HG03469 (cell line): ENCODE results near the gene RBM20.
"Not testable (repeated sequence)": the region's sequence is repeated elsewhere in the genome, so short reads cannot be mapped to it uniquely, and the experiment has no call there.

ENCODE experiments used
- ATAC-seq: cut with Tn5 transposase; IDR thresholded peaks from one replicate; pipeline ENCODE4 v1.9.1; 2021; ENCODE audit warnings: mild to moderate bottlenecking, moderate library complexity, moderate number of reproducible peaks; ENCODE audit not compliant: unreplicated experiment

The RBM20 gene

GRCh38 chr10:110700947-110701616, 56.9 kb downstream of the RBM20 start:
- ATAC-seq = no peak

GRCh38 chr10:110701617-110701971, 57.5 kb downstream of the RBM20 start:
- ATAC-seq = no peak

- no peak for ATAC-seq
Measured at GRCh38 chr10:110704070-110704469, 59.9 kb downstream of the RBM20 start.

DNA sequence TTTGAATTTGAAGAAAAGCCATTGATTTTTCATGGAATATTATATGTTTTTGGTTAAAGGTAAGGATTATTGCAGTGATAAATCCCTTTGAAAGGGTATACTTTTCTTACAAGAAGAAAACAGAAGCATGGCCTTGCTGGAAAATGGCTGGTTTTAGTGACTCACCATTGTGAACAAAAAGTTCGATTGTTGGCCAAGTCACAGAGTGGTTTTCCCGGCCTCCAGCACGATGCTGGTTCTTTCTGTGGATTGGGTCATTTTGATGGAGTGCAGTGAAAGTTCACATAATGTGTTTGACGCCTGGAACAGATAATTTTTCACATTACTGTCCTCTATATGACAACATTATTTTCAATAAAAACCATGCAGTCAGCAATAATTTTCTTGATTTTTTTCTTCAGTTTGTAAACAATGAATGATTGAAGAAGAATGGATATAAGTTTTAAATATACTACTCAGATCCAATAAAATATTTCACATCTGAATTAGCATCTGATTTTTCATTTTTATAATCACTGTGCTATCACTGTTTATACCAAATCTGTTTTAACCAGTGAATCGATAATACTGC, 60.9 kb downstream of the RBM20 start:
- no peak for ATAC-seq

GRCh38 chr10:110705596-110705995, 61.5 kb downstream of the RBM20 start:
- ATAC-seq = not testable (repeated sequence)

- no peak for ATAC-seq
Measured at GRCh38 chr10:110706690-110707098, 62.6 kb downstream of the RBM20 start.

DNA sequence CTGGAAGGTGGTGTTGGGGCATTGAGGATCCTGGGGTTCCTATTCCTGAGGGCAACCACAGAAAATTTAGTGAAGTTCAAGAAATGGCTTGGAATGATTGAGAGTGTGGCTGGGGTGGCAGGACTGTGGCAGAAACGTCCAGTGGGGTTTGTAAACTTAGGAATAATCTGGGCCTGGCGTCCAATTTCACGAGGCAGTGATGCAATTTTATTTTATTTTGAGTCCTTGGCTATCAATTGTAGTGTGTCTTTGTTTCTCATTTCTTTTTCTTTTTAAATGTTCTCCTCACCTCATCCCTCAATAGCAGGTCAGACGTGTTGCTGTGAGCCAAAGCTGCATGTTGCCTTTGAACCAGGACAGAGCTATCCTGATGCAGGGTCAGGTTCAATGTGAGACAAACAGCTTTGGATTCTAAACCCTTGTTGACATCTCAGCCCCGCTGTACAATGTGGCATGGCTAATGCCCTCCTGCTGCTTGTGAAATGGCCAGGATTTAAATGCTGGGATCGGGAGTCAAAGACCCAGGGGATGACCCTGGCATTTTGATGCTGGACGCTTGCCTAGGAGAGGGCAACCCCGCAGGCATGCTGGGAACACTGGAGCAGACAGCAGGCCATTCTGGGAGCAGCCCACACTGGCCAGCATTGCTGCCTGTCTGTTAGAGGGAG, 64.8 kb downstream of the RBM20 start:
- ATAC-seq = no peak

GRCh38 chr10:110709444-110709828, 65.3 kb downstream of the RBM20 start:
- ATAC-seq = no peak

GRCh38 chr10:110709964-110710587, 65.9 kb downstream of the RBM20 start:
- ATAC-seq = no peak

DNA sequence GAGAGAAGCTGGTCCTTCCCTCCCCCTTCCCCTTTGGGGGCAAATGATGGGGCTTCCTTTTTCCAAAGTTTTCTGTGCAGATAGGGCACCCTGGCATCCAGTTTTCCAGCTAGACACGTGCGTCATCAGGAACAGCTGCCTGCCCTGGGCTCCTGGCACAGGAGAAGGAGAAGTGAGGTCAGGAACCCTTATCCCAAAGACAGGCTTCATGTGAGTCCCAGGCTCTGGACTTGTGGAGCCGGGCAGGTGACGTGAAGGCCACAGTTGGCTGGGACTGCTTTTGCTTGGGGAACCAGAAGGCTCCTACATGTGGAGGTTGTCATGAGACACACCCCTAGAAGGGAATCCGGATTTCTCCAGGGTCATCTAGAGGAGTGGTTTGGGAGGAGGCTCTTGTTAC, 66.5 kb downstream of the RBM20 start:
- no peak for ATAC-seq

DNA sequence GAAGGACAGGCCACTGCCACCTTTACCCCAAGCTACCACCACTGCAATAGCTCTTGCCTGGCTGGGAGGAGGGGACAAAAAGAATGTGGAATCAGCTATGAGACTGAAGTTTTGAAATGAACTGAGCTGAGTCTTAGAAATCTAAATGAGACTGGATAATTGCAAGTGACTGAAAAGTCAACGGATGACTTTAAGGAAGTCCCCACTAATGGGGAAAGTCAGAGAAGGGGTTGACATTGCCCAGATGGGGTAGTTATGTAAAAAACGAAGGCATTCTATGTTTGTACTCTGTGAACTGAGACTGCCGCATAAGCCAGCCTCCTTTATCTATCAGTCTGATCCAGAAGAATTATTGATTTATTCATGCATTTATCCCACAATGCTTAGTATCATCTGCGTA, 67.2 kb downstream of the RBM20 start:
- ATAC-seq = no peak

DNA sequence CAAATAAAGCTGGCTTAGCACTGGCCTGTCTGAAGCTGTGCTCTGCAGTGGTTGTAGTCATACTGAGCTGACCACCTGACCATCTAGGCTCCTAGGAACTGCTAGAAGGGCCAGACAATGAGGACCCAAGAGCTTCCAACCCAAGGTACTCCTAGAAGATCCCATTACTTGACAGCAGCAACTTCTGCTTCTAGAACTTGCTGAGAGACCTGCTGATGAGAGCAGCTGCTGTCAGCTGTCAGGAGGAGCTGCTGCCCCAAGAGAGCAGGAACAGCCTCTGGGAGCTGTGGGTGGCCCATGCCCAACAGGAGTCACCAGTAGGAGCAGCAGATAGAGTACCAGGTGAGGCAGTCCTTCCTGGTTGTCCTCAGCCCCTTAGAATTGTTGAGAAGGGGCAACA, 70.2 kb downstream of the RBM20 start:
- no peak for ATAC-seq

- no peak for ATAC-seq
Measured at GRCh38 chr10:110717781-110718589, 73.8 kb downstream of the RBM20 start.

GRCh38 chr10:110721406-110722038, 77.4 kb downstream of the RBM20 start:
- ATAC-seq = no peak

- peak; percentile 43 for ATAC-seq
Measured at GRCh38 chr10:110723224-110723891, 79.2 kb downstream of the RBM20 start.

GRCh38 chr10:110724116-110724921, 80.2 kb downstream of the RBM20 start:
- ATAC-seq = no peak

DNA sequence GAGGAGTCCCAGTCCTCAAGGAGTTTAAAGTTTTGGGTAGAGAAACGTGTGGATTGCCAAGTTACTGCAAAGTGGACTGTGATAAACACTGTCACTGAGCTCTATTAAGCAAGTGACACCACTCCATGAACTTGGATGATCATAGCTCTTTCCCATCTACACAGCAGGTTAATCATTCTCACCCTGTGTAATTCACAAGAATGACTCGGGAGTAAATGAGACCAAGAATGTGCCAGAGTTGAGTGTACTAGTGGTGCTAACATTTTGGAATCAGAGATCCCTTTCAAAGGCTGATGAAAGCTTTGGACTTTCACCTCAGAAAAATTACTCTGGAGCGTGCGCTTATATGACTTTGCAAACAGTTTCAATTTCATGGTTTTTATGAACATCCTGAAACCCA, 80.8 kb downstream of the RBM20 start:
- no peak for ATAC-seq

DNA sequence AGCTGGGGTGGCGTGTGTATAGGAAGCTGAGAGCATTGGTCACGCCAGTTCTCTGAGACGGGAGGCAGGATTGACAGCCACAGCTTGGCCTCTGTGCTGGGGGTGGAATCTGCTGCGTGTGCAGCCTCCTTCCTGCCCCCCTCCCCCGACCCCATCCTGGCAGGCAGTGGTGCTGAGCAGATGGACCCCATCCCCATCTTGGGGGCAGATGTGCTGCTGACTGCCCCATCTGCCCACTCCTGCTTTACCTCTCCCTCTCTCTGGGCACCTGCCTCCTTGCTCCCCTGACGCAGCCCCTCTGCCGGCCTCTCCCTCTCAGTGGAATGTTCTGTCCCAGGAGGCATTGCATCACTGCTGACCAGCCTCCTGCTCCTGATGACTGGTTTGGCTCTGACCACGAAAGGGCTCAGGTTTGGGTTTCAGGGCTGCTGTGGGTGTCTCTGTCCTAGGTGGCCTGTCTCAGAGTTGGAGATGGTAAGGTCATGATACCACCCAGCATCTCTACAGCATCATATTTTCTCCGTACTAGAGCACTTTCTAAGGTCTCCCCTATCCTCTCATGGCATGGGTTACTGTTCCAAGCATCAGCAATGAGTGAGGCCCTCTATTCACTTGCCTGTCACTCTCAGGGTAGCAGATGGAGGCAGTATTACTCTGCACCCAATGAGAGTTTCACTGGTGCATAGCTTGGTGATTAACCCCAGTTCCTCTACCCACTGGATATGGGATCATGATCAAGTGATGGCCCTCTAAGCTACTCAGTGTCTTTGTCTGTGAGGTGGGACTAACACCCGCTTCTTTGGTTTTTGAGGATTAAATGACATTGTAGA, 81.9 kb downstream of the RBM20 start:
- ATAC-seq = no peak
